Measurements from ENCODE around the gene SLAIN1. TPM values are rescaled to one million over a fixed set of nuclear protein-coding genes. Genes with fewer than 3 reads are reported as not detected.

SLAIN1 gene
- polyA plus RNA-seq, 1 donor, result 5.4 TPM

Other genes with a start within 250 kb of the SLAIN1 start
- gene SCEL, start 162.0 kb upstream of the SLAIN1 start, polyA plus RNA-seq (ENCODE audit: insufficient read length), result 0.32 TPM
- 10.6 TPM for gene EDNRB, start 221.1 kb downstream of the SLAIN1 start, polyA plus RNA-seq (ENCODE audit: insufficient read length)

Measured in hindlimb muscle (tissue), 1 donor.